Activated CD8-positive, alpha-beta T cell treated with anti-CD3 and anti-CD28 coated beads, Interleukin-2, amount 10 ng/mL, durations not matched to agents 7 days and 5 days (primary cell): ENCODE measurements around the gene MCMBP. TPM values are rescaled to one million over a fixed set of nuclear protein-coding genes. Genes with fewer than 3 reads are reported as not detected.
"Not testable (repeated sequence)": the region's sequence is repeated elsewhere in the genome, so short reads cannot be mapped to it uniquely, and the experiment has no call there.

Experiments used
- ATAC-seq: fragments of 150-1000 bp; cut with Tn5 transposase; one replicate; pipeline ENCODE4 v1.10.0; 2021; ENCODE audit warnings: moderate library complexity
- CTCF ChIA-PET: fragments of 350-600 bp; sonication (Branson Sonifier 250); formaldehyde crosslinking; loops from one replicate; lab custom pipeline; 2021; ENCODE audit warnings: antibody characterized with exemption; lab: Charles Lee
- POLR2A ChIA-PET: fragments of 350-600 bp; sonication (Branson Sonifier 250); formaldehyde crosslinking; loops from one replicate; lab custom pipeline; 2021; ENCODE audit warnings: antibody characterized with exemption; lab: Charles Lee
- DNase-seq: peaks from one replicate; pipeline ENCODE4 v3.0.0-alpha.2; 2020
- H3K27ac Mint-ChIP-seq: one replicate; pipeline ENCODE4 v1.8.0; 2021; ENCODE audit warnings: mild to moderate bottlenecking, mixed read lengths
- H3K27me3 Mint-ChIP-seq: one replicate; pipeline ENCODE4 v1.8.0; 2021; ENCODE audit warnings: low read depth, mixed read lengths
- H3K36me3 Mint-ChIP-seq: one replicate; pipeline ENCODE4 v1.8.0; 2021; ENCODE audit warnings: low read depth, mixed read lengths
- H3K4me1 Mint-ChIP-seq: one replicate; pipeline ENCODE4 v1.8.0; 2021; ENCODE audit warnings: low read depth, mixed read lengths
- H3K4me3 Mint-ChIP-seq: one replicate; pipeline ENCODE4 v1.8.0; 2021; ENCODE audit warnings: mild to moderate bottlenecking, mixed read lengths
- H3K9me3 Mint-ChIP-seq: one replicate; pipeline ENCODE4 v1.8.0; 2022; ENCODE audit warnings: mixed read lengths; ENCODE audit not compliant: insufficient read depth
- total RNA-seq, 2 experiments: library from RNA; stranded (reverse); gene quantifications; one replicate each; pipeline ENCODE4 v1.2.3, GENCODE V29; 2021

Gene MCMBP
- 10 to 100 TPM; 95.2 to 95.9 TPM for total RNA-seq

- Mint-ChIP-seq H3K27me3 (no peaks in the 10 kb centered on the region), H3K36me3 (peaks cover 15% of the 10 kb centered on the region), H3K4me3 (peak within 1 kb of the TSS; percentile 91), H3K9me3 (no peaks in the 10 kb centered on the region), H3K27ac (peak within 1 kb of the TSS; percentile 90), H3K4me1 (peaks cover 40% of the 10 kb centered on the region)
- ChIA-PET POLR2A (interaction anchor here (0.6 to 3.8 kb wide), 12 partner anchors 8 to 639 kb away, joined by 3 to 54 read pairs (median 4); partner anchors contain the start of genes INPP5F, RGS10 and SEC23IP), CTCF (interaction anchor here (1.0 to 3.7 kb wide), 8 partner anchors 10 to 220 kb away, joined by 3 to 53 read pairs (median 6); partner anchors contain the start of gene SEC23IP)
- ATAC-seq (no peak), DNase-seq (no peak)
Observed at GRCh38 chr10:119872610-119872859, at the start of gene MCMBP. Gene MCMBP (minus strand): TSS chr10:119872843. CDS start chr10:119872584, 259 bp downstream.

GRCh38 chr10:119919826-119920225 is 47.2 kb upstream of the MCMBP start:
- POLR2A ChIA-PET = interaction anchor here (1.2 kb wide), 1 partner anchor 47 kb away, joined by 4 read pairs; the partner anchor contains the start of gene MCMBP
- H3K36me3 Mint-ChIP-seq = peaks cover 48% of the 10 kb centered on the region
- no peak overlapping the region for H3K27ac Mint-ChIP-seq
- DNase-seq (no peak), ATAC-seq (no peak)
- no peaks in the 10 kb centered on the region for H3K27me3 Mint-ChIP-seq
- no peak overlapping the region for H3K4me3 Mint-ChIP-seq
- CTCF ChIA-PET = interaction anchor here (0.6 to 1.9 kb wide), 6 partner anchors 8 to 233 kb away, joined by 3 to 6 read pairs (median 3); no protein-coding TSS in a partner anchor
- no peaks in the 10 kb centered on the region for H3K9me3 Mint-ChIP-seq
- H3K4me1 Mint-ChIP-seq = peaks cover 14% of the 10 kb centered on the region

GRCh38 chr10:119919271-119919670 is 46.6 kb upstream of the MCMBP start:
- peaks cover 50% of the 10 kb centered on the region for H3K36me3 Mint-ChIP-seq
- no peak overlapping the region for H3K4me3 Mint-ChIP-seq
- ChIA-PET CTCF (interaction anchor here (0.9 to 1.9 kb wide), 3 partner anchors 9 to 166 kb away, joined by 3 to 6 read pairs (median 3); no protein-coding TSS in a partner anchor), POLR2A (no interaction called here)
- H3K27me3 Mint-ChIP-seq = no peaks in the 10 kb centered on the region
- H3K4me1 Mint-ChIP-seq = peaks cover 14% of the 10 kb centered on the region
- no peaks in the 10 kb centered on the region for H3K9me3 Mint-ChIP-seq
- DNase-seq = no peak
- H3K27ac Mint-ChIP-seq = no peak overlapping the region
- ATAC-seq = no peak

- Mint-ChIP-seq H3K4me1 (peaks cover 18% of the 10 kb centered on the region), H3K9me3 (no peaks in the 10 kb centered on the region), H3K4me3 (no peak overlapping the region), H3K27ac (no peak overlapping the region), H3K36me3 (peaks cover 57% of the 10 kb centered on the region), H3K27me3 (no peaks in the 10 kb centered on the region)
- ChIA-PET POLR2A (no interaction called here), CTCF (interaction anchor here (1.9 kb wide), 1 partner anchor 58 kb away, joined by 6 read pairs; no protein-coding TSS in a partner anchor)
- no peak for ATAC-seq
- no peak for DNase-seq
Observed at GRCh38 chr10:119917777-119918176, 45.1 kb upstream of the MCMBP start.

- H3K4me1 Mint-ChIP-seq = peaks cover 4% of the 10 kb centered on the region
- no peaks in the 10 kb centered on the region for H3K9me3 Mint-ChIP-seq
- H3K36me3 Mint-ChIP-seq = peaks cover 45% of the 10 kb centered on the region
- no peak overlapping the region for H3K4me3 Mint-ChIP-seq
- no peaks in the 10 kb centered on the region for H3K27me3 Mint-ChIP-seq
- no peak for DNase-seq
- H3K27ac Mint-ChIP-seq = no peak overlapping the region
- no peak for ATAC-seq
- ChIA-PET CTCF (interaction anchor here (1.3 kb wide), 1 partner anchor 22 kb away, joined by 3 read pairs; no protein-coding TSS in a partner anchor), POLR2A (no interaction called here)
Observed at GRCh38 chr10:119910689-119911088, 38.0 kb upstream of the MCMBP start.

- Mint-ChIP-seq H3K27ac (no peak overlapping the region), H3K27me3 (no peaks in the 10 kb centered on the region), H3K9me3 (no peaks in the 10 kb centered on the region), H3K4me1 (peaks cover 4% of the 10 kb centered on the region), H3K4me3 (no peak overlapping the region), H3K36me3 (peaks cover 47% of the 10 kb centered on the region)
- CTCF ChIA-PET = no interaction called here
- POLR2A ChIA-PET = no interaction called here
- DNase-seq (no peak), ATAC-seq (no peak)
Observed at GRCh38 chr10:119908166-119908565, 35.5 kb upstream of the MCMBP start.

- CTCF ChIA-PET, H3K27ac Mint-ChIP-seq, H3K27me3 Mint-ChIP-seq, DNase-seq, H3K4me3 Mint-ChIP-seq, H3K4me1 Mint-ChIP-seq, H3K9me3 Mint-ChIP-seq, ATAC-seq, POLR2A ChIA-PET: not testable (repeated sequence)
- H3K36me3 Mint-ChIP-seq = peaks cover 47% of the 10 kb centered on the region
Observed at GRCh38 chr10:119907695-119908094, 35.1 kb upstream of the MCMBP start.

- Mint-ChIP-seq H3K4me1 (no peaks in the 10 kb centered on the region), H3K36me3 (peaks cover 39% of the 10 kb centered on the region), H3K27me3 (no peaks in the 10 kb centered on the region), H3K4me3 (no peak overlapping the region), H3K9me3 (no peaks in the 10 kb centered on the region), H3K27ac (no peak overlapping the region)
- ATAC-seq (no peak), DNase-seq (no peak)
- ChIA-PET POLR2A (no interaction called here), CTCF (no interaction called here)
Observed at GRCh38 chr10:119903946-119904666, 31.5 kb upstream of the MCMBP start.

- H3K27ac Mint-ChIP-seq = no peak overlapping the region
- POLR2A ChIA-PET = no interaction called here
Observed at GRCh38 chr10:119898577-119898976, 25.9 kb upstream of the MCMBP start.

GRCh38 chr10:119896937-119897770 is 24.5 kb upstream of the MCMBP start:
- Mint-ChIP-seq H3K27ac (no peak overlapping the region), H3K4me3 (no peak overlapping the region), H3K36me3 (peaks cover 26% of the 10 kb centered on the region), H3K4me1 (peaks cover 43% of the 10 kb centered on the region), H3K27me3 (no peaks in the 10 kb centered on the region), H3K9me3 (no peaks in the 10 kb centered on the region)
- POLR2A ChIA-PET = no interaction called here
- ATAC-seq (no peak), DNase-seq (no peak)
- CTCF ChIA-PET = interaction anchor here (1.1 kb wide), 1 partner anchor 210 kb away, joined by 3 read pairs; no protein-coding TSS in a partner anchor

More at GRCh38 chr10:119898577-119898976, 25.9 kb upstream of the MCMBP start:
- no peak for DNase-seq
- CTCF ChIA-PET = no interaction called here
- no peak overlapping the region for H3K4me3 Mint-ChIP-seq
- H3K9me3 Mint-ChIP-seq = no peaks in the 10 kb centered on the region
- H3K27me3 Mint-ChIP-seq = no peaks in the 10 kb centered on the region
- peaks cover 28% of the 10 kb centered on the region for H3K36me3 Mint-ChIP-seq
- no peak for ATAC-seq
- H3K4me1 Mint-ChIP-seq = peaks cover 36% of the 10 kb centered on the region

GRCh38 chr10:119896061-119896655 is 23.5 kb upstream of the MCMBP start:
- Mint-ChIP-seq H3K27me3 (no peaks in the 10 kb centered on the region), H3K36me3 (peaks cover 27% of the 10 kb centered on the region), H3K4me1 (peaks cover 45% of the 10 kb centered on the region), H3K27ac (no peak overlapping the region), H3K4me3 (no peak overlapping the region), H3K9me3 (no peaks in the 10 kb centered on the region)
- DNase-seq (no peak), ATAC-seq (no peak)
- POLR2A ChIA-PET = interaction anchor here (0.5 kb wide), 1 partner anchor 148 kb away, joined by 3 read pairs; no protein-coding TSS in a partner anchor
- CTCF ChIA-PET = interaction anchor here (1.1 kb wide), 1 partner anchor 209 kb away, joined by 3 read pairs; no protein-coding TSS in a partner anchor
